MCF 10A (cell line): Measurements from ENCODE around the gene CFAP61. TPM values are rescaled to one million over a fixed set of nuclear protein-coding genes. Genes with fewer than 3 reads are reported as not detected.

ENCODE experiments used
- BruUV-seq: library from RNA; stranded (reverse); fragments of 400-500 nt; replicated peaks from 2 replicates; lab custom pipeline; 2021; lab: Mats Ljungman, UMichigan
- CTCF ChIA-PET: fragments of 300-600 bp; sonication (Branson Sonifier 250); formaldehyde crosslinking; extraction: SDS; loops from one replicate; lab custom pipeline; 2021; ENCODE audit warnings: antibody characterized with exemption, inconsistent platforms; lab: Yijun Ruan, JAX
- POLR2A ChIA-PET: fragments of 300-600, 350-650 bp; sonication (Branson Sonifier 250); formaldehyde crosslinking; extraction: SDS; loops from one replicate; lab custom pipeline; 2020; ENCODE audit warnings: antibody characterized with exemption, inconsistent platforms; lab: Yijun Ruan, JAX
- DNase-seq: peaks from one replicate; pipeline ENCODE4 v3.0.0-alpha.2; 2018; ENCODE audit not compliant: unreplicated experiment
- H3K27ac Mint-ChIP-seq: one replicate; pipeline ENCODE4 v1.8.0; 2022; ENCODE audit warnings: mild to moderate bottlenecking, low read depth, mixed read lengths; ENCODE audit not compliant: unreplicated experiment
- H3K27me3 Mint-ChIP-seq: one replicate; pipeline ENCODE4 v1.8.0; 2022; ENCODE audit warnings: mixed read lengths; ENCODE audit not compliant: insufficient read depth, unreplicated experiment
- H3K36me3 Mint-ChIP-seq: one replicate; pipeline ENCODE4 v1.8.0; 2022; ENCODE audit warnings: mild to moderate bottlenecking, moderate library complexity, mixed read lengths; ENCODE audit not compliant: insufficient read depth, unreplicated experiment
- H3K4me1 Mint-ChIP-seq: one replicate; pipeline ENCODE4 v1.8.0; 2022; ENCODE audit warnings: mixed read lengths; ENCODE audit not compliant: insufficient read depth, unreplicated experiment
- H3K4me3 Mint-ChIP-seq: one replicate; pipeline ENCODE4 v1.8.0; 2022; ENCODE audit warnings: mild to moderate bottlenecking, moderate library complexity, mixed read lengths; ENCODE audit not compliant: unreplicated experiment
- H3K9me3 Mint-ChIP-seq: one replicate; pipeline ENCODE4 v1.8.0; 2022; ENCODE audit warnings: mixed read lengths; ENCODE audit not compliant: unreplicated experiment
- CTCF ChIP-seq: fragments of 200-600 bp; IDR thresholded peaks from one replicate; pipeline ENCODE4 v1.8.0; 2022; ENCODE audit warnings: antibody characterized with exemption, mild to moderate bottlenecking; ENCODE audit not compliant: unreplicated experiment
- intact Hi-C: fragments of 100-400 bp; cut with micrococcal nuclease; formaldehyde crosslinking; loops from 2 replicates; pipeline ENCODE4 v1.14.1; 2022
- total RNA-seq: library from RNA; stranded (reverse); gene quantifications from 2 replicates; pipeline ENCODE4 v1.2.3, GENCODE V29; 2022

The CFAP61 gene
- total RNA-seq, 1 experiment from 2014 or later, result 1.5 TPM

- Mint-ChIP-seq H3K4me3 (no peak overlapping the region), H3K27me3 (no peaks in the 10 kb centered on the region), H3K4me1 (no peaks in the 10 kb centered on the region), H3K27ac (peak overlapping the region; percentile 25), H3K36me3 (no peaks in the 10 kb centered on the region), H3K9me3 (peaks cover 24% of the 10 kb centered on the region)
- TF ChIP-seq CTCF, result peak; percentile 30
- DNase-seq, result peak; percentile 38
- POLR2A ChIA-PET, result no interaction called here
- BruUV-seq, result no TSS peak
- CTCF ChIA-PET, result interaction anchor here (0.7 to 1.5 kb wide), 10 partner anchors 8 to 1485 kb away, joined by 3 to 4 read pairs (median 4); no protein-coding TSS in a partner anchor
- intact Hi-C loops, result loop anchor here (2.0 kb wide), 1 partner anchor 438 kb away; no protein-coding TSS in a partner anchor
These were observed 78.1 kb downstream of the CFAP61 start for GRCh38 chr20:20130399-20130798.

GRCh38 chr20:20134941-20135575 is 82.7 kb downstream of the CFAP61 start:
- POLR2A ChIA-PET, result no interaction called here
- H3K4me3 Mint-ChIP-seq, result no peak overlapping the region
- TF ChIP-seq CTCF, result no peak
- CTCF ChIA-PET, result no interaction called here
- no peaks in the 10 kb centered on the region for H3K4me1 Mint-ChIP-seq
- H3K9me3 Mint-ChIP-seq, result peaks cover 19% of the 10 kb centered on the region
- no peaks in the 10 kb centered on the region for H3K27me3 Mint-ChIP-seq
- no TSS peak for BruUV-seq
- H3K36me3 Mint-ChIP-seq, result no peaks in the 10 kb centered on the region
- H3K27ac Mint-ChIP-seq, result no peak overlapping the region
- intact Hi-C loops, result no loop called here
- DNase-seq, result no peak

DNA sequence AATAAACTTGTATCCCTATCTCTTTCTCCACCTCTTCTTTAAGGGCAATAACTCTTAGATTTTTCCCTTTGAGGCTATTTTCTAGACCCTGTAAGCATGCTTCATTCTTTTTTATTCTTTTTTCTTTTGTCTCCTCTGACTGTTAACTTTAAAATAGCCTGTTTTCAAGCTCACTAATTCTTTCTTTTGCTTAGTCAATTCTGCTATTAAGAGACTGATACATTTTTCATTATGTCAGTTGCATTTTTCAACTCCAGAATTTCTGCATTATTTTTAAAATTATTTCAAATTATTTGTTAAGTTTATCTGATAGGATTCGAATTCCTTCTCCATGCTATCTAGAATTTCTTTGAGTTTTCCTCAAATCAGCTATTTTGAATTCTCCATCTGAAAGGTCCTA is 84.0 kb downstream of the CFAP61 start:
- Mint-ChIP-seq H3K27me3 (no peaks in the 10 kb centered on the region), H3K9me3 (peaks cover 13% of the 10 kb centered on the region), H3K4me1 (no peaks in the 10 kb centered on the region), H3K36me3 (no peaks in the 10 kb centered on the region), H3K4me3 (no peak overlapping the region), H3K27ac (no peak overlapping the region)
- ChIA-PET POLR2A (no interaction called here), CTCF (interaction anchor here (1.0 kb wide), 1 partner anchor 20 kb away, joined by 4 read pairs; no protein-coding TSS in a partner anchor)
- intact Hi-C loops, result no loop called here
- BruUV-seq, result no TSS peak
- no peak for DNase-seq
- TF ChIP-seq CTCF, result no peak

DNA sequence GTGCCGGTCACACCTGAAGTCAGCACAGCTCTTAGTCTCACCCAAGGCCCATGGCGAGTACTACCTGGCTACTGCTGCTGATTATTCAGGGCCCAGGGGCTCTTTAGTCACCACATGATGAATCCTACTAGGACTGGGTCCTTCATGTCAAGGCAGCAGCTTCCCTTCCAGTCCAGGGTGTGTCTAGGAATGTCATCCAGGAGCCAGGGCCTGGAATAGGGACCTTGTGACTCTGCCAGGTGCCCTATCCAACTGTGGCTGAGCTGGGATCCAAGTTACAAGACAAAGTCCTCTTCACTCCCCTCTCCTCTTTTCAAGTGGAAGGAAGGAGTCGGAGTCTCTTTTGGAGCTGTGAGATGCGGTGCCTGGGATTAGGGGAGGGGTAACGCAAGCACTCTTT is 85.5 kb downstream of the CFAP61 start:
- DNase-seq, result no peak
- ChIA-PET POLR2A (interaction anchor here (0.6 to 1.0 kb wide), 3 partner anchors 11 to 39 kb away, joined by 3 to 4 read pairs (median 4); no protein-coding TSS in a partner anchor), CTCF (interaction anchor here (0.6 to 1.9 kb wide), 4 partner anchors 15 to 946 kb away, joined by 3 to 6 read pairs (median 4); no protein-coding TSS in a partner anchor)
- H3K27ac Mint-ChIP-seq, result peak overlapping the region; percentile 73
- intact Hi-C loops, result no loop called here
- TF ChIP-seq CTCF, result no peak
- H3K4me3 Mint-ChIP-seq, result no peak overlapping the region
- H3K27me3 Mint-ChIP-seq, result no peaks in the 10 kb centered on the region
- H3K4me1 Mint-ChIP-seq, result no peaks in the 10 kb centered on the region
- no peaks in the 10 kb centered on the region for H3K36me3 Mint-ChIP-seq
- BruUV-seq, result no TSS peak
- H3K9me3 Mint-ChIP-seq, result peaks cover 5% of the 10 kb centered on the region
